ENCODE results near the gene INPP5B.
"Not testable (repeated sequence)": the region's sequence is repeated elsewhere in the genome, so short reads cannot be mapped to it uniquely, and the experiment has no call there.

Gene INPP5B

GRCh38 chr1:37910886-37911285, 36.0 kb downstream of the INPP5B start:
- not testable (repeated sequence) for DNase-seq

- not testable (repeated sequence) for DNase-seq
These were observed 38.3 kb downstream of the INPP5B start for GRCh38 chr1:37908531-37908930.

- DNase-seq: not testable (repeated sequence)
These were observed 39.3 kb downstream of the INPP5B start for GRCh38 chr1:37907416-37908125.

GRCh38 chr1:37906591-37906990, 40.3 kb downstream of the INPP5B start:
- not testable (repeated sequence) for DNase-seq

GRCh38 chr1:37905727-37906126, 41.1 kb downstream of the INPP5B start:
- no peak for DNase-seq

- DNase-seq: not testable (repeated sequence)
These were observed 42.9 kb downstream of the INPP5B start for GRCh38 chr1:37903921-37904320.

- no peak for DNase-seq
These were observed 43.9 kb downstream of the INPP5B start for GRCh38 chr1:37902983-37903382.

- DNase-seq: no peak
These were observed 45.0 kb downstream of the INPP5B start for GRCh38 chr1:37901893-37902225.

- no peak for DNase-seq
These were observed 45.5 kb downstream of the INPP5B start for GRCh38 chr1:37901191-37901892.

- DNase-seq: not testable (repeated sequence)
These were observed 49.3 kb downstream of the INPP5B start for GRCh38 chr1:37897563-37897962.

GRCh38 chr1:37893673-37894072, 53.2 kb downstream of the INPP5B start:
- no peak for DNase-seq

GRCh38 chr1:37892151-37893047, 54.5 kb downstream of the INPP5B start:
- no peak for DNase-seq

- DNase-seq: no peak
These were observed 56.4 kb downstream of the INPP5B start for GRCh38 chr1:37890378-37891014.

GRCh38 chr1:37888022-37888700, 58.7 kb downstream of the INPP5B start:
- no peak for DNase-seq

GRCh38 chr1:37884145-37884544, 62.7 kb downstream of the INPP5B start:
- DNase-seq: no peak

- DNase-seq: no peak
These were observed 63.2 kb downstream of the INPP5B start for GRCh38 chr1:37883671-37884070.

GRCh38 chr1:37879865-37880264, 67.0 kb downstream of the INPP5B start:
- DNase-seq: no peak

GRCh38 chr1:37878071-37878470, 68.8 kb downstream of the INPP5B start:
- DNase-seq: no peak

- DNase-seq: no peak
These were observed 71.0 kb downstream of the INPP5B start for GRCh38 chr1:37875833-37876232.

- no peak for DNase-seq
These were observed 74.2 kb downstream of the INPP5B start for GRCh38 chr1:37872692-37873091.

GRCh38 chr1:37868466-37868865, 78.4 kb downstream of the INPP5B start:
- no peak for DNase-seq

- no peak for DNase-seq
These were observed 79.1 kb downstream of the INPP5B start for GRCh38 chr1:37867784-37868183.

All from stimulated activated CD4-positive, alpha-beta T cell treated with anti-CD3 and anti-CD28 coated beads, Interleukin-2, amount 100 ng/mL, for 48 hours (primary cell).